GM21737 (cell line): ENCODE results near the gene IYD.
"Not testable (repeated sequence)": the region's sequence is repeated elsewhere in the genome, so short reads cannot be mapped to it uniquely, and the experiment has no call there.

Experiments used
- ATAC-seq: cut with Tn5 transposase; IDR thresholded peaks from one replicate; pipeline ENCODE4 v1.9.1; 2021; ENCODE audit warnings: mild to moderate bottlenecking, moderate library complexity; ENCODE audit not compliant: unreplicated experiment

The IYD gene

GRCh38 chr6:150427037-150427602 lies 58.3 kb downstream of the IYD start:
- no peak for ATAC-seq

- ATAC-seq = no peak
These were observed 59.0 kb downstream of the IYD start for GRCh38 chr6:150427843-150428242.

- ATAC-seq = no peak
These were observed 62.0 kb downstream of the IYD start for GRCh38 chr6:150430815-150431214.

- no peak for ATAC-seq
These were observed 66.5 kb downstream of the IYD start for GRCh38 chr6:150435360-150435759.

DNA sequence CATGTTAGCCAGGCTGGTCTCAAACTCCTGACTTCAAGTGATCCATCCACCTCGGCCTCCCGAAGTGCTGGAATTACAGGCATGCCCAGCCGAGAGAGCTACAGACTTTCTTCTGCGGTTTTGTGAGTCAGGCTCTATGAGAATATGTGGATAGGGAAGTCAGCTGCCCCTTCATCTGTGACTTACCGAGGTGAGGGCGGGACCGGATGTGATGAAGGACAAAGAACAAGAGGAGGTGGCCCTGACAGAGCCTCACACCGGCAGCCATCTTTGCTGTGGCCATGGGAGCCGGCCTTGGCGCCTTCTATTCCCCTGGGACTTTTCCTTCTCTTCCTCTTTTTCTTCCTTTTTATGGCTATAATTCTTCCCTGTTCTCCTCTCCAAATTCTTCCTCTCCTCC lies 67.0 kb downstream of the IYD start:
- ATAC-seq = no peak

DNA sequence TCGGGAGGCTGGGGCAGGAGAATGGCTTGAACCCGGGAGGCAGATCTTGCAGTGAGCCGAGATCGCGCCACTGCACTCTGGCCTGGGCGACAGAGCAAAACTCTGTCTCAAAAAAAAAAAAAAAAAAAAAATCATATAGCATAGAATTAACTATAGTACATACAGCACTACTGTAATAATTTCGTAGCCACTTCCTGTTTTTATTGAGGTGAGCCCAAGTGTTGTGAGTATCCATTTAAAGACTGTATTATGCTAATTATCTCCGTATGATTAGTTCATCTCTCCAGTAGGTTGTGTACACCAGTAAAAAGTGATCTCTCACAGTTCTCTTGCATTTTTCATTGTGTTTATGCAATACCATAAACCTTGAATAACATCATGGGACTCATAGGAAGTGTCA lies 70.6 kb downstream of the IYD start:
- ATAC-seq = no peak

GRCh38 chr6:150443621-150444020 lies 74.8 kb downstream of the IYD start:
- no peak for ATAC-seq

- ATAC-seq = no peak
These were observed 75.5 kb downstream of the IYD start for GRCh38 chr6:150444308-150444707.

- no peak for ATAC-seq
These were observed 76.7 kb downstream of the IYD start for GRCh38 chr6:150445486-150445885.

DNA sequence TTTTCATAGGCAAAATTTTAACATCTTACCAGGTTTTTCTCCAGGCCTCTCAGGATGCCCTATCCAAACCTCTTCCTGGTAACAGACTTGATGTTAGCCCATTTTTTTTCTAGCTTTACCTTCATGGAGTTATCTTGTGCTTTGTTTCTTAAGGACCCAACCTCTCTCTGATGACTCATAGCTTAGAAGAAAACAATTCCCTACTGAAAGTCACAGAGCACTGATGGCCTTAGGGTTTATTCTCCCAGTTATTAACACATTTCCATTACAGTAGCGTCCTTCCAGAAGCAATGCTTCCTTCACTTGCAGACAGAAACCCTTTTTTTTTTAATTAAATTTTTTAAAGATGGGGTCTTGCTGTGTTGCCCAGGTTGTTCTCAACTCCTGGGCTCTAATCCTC lies 79.4 kb downstream of the IYD start:
- ATAC-seq = no peak

GRCh38 chr6:150449055-150449454 lies 80.2 kb downstream of the IYD start:
- not testable (repeated sequence) for ATAC-seq

DNA sequence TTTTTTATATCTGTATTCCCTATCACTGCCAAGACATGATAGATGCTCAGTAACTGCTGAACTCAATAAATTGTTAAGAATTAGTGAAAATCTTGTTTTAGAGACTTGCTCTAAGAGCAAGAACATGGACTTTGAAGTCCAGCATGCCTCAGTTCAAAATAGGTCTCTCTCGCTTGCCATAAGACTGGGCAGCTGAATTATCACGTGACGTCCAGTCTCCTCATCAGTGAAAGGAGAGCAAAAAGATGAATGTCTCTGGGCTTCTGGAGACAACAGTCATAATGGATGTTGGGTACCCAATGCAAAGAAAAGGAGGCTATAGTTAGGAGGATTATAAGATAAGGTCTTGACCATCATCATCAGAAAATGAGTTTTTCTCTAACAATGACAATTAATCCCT lies 82.1 kb downstream of the IYD start:
- ATAC-seq = no peak

GRCh38 chr6:150451807-150452427 lies 83.1 kb downstream of the IYD start:
- no peak for ATAC-seq

DNA sequence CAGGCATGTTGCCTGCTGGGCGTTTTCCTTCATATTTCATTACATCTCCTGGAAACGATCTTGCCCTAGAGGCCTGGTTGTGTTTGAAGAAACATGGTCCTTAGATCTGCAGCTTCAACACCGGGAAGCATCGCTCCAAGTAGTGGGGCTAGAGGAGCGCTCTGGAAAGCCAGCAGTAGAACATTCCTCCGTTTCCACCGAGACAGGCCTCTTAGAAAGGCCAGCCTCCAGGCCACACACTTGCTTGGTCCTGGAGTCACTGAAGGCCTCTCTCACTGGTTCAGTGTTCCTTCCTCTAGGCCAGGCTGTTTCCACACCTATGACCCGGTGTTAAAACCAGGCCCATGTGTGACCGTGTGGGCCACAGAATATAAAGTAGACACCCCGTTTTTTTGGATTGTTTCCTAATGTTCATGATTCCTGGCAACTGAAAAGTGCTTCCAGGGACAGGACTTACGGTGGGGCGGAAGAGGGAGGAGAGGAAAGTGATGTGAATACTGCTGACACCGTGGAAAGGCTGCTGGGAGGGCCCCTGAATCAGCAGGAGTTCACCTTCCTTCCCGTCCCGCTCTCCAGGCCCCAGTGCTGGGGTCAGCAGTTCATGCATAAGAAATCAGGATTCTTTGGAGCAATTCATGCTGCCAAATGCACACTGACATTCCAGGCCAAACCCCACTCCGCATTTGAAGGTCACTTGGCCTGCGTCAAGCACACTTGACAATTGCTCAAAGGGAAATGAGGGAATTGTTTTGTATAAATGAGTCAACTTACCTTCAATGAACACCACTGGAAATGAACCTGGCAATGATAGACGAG lies 83.8 kb downstream of the IYD start:
- ATAC-seq = no peak

DNA sequence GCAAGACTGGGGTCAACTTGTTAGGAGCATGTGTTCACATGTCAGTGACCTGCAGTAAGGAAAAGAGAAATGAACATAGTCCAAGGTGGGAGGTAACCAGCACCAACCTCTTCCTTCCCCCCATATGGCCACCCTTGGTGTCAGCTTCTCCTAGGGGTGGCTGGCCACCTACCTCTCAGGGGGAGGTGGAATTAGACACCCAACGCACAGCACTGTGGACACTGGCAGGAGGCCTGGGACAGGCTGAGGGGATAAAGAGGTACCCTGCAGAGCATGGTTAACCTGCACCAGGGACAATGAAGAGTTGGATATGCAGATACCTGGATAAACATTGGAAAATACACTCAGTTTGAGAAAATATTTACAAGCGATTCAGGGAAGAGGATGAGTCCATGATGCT lies 84.5 kb downstream of the IYD start:
- ATAC-seq = no peak
